ENCODE results near the gene RBP3. TPM values are rescaled to one million over a fixed set of nuclear protein-coding genes. Genes with fewer than 3 reads are reported as not detected.

The RBP3 gene
- total RNA-seq, 1 experiment from 2014 or later: not detected

GRCh38 chr10:47340608-47341170 lies 7.5 kb upstream of the RBP3 start:
- H3K27ac Mint-ChIP-seq: no peak overlapping the region
- peaks cover 14 to 15% of the 10 kb centered on the region in 2 experiments for H3K4me1 Mint-ChIP-seq
- Histone ChIP-seq H2AK5ac (ENCODE audit: insufficient read length, low read length) (no peak overlapping the region), H3K9ac (ENCODE audit: extremely low read depth, insufficient read length, low read length) (no peak overlapping the region), H3K14ac (ENCODE audit: insufficient read depth, low read length) (no peak overlapping the region), H2BK15ac (ENCODE audit: low read depth, low read length) (no peak overlapping the region), H3K9me3 (ENCODE audit: control insufficient read depth, low read depth, low read length) (no peaks in the 10 kb centered on the region), H3K27ac (ENCODE audit: insufficient read length, low read depth, low read length) (no peak overlapping the region), H3K4me2 (ENCODE audit: insufficient read depth, insufficient read length, low read length) (no peak overlapping the region), H3K56ac (ENCODE audit: insufficient read length, low read depth, low read length) (no peak overlapping the region), H3K18ac (ENCODE audit: insufficient read length, low read depth, low read length) (no peak overlapping the region), H3K4ac (ENCODE audit: low read depth, low read length) (no peak overlapping the region), H3K79me1 (ENCODE audit: insufficient read depth, low read depth, low read length, poor library complexity, severe bottlenecking) (no peaks in the 10 kb centered on the region), H2BK12ac (ENCODE audit: insufficient read length, low read depth, low read length) (no peak overlapping the region), H2BK20ac (ENCODE audit: low read depth, low read length, poor library complexity, severe bottlenecking) (no peak overlapping the region), H4K8ac (replicated peaks; ENCODE audit: insufficient read length, low read depth, low read length) (no peak overlapping the region), H4K91ac (ENCODE audit: insufficient read length, low read depth, low read length) (no peak overlapping the region), H3K23me2 (ENCODE audit: insufficient read length, low read depth, low read length, poor library complexity, severe bottlenecking) (no peaks in the 10 kb centered on the region), H4K5ac (ENCODE audit: insufficient read length, low read depth, low read length) (no peak overlapping the region), H3K27me3 (ENCODE audit: insufficient read depth, low read length) (no peaks in the 10 kb centered on the region), H3T11ph (ENCODE audit: low read length) (no peak overlapping the region), H3K79me2 (ENCODE audit: insufficient read depth, low read length) (no peaks in the 10 kb centered on the region), H4K20me1 (ENCODE audit: control insufficient read depth, insufficient read depth, insufficient read length) (no peaks in the 10 kb centered on the region), H3K23ac (ENCODE audit: insufficient read length, low read depth, low read length) (no peak overlapping the region), H2BK5ac (ENCODE audit: insufficient read length, low read length) (no peak overlapping the region), H3K4me1 (ENCODE audit: insufficient read depth, low read length) (no peaks in the 10 kb centered on the region; the same call in 1 of the 2 replicates), H2BK120ac (ENCODE audit: low read depth, low read length, poor library complexity, severe bottlenecking) (no peak overlapping the region), H2AFZ (ENCODE audit: low read length) (no peak overlapping the region)
- no peaks in the 10 kb centered on the region for H3K9me3 Mint-ChIP-seq
- no peak overlapping the region for H3K4me3 Mint-ChIP-seq
- WGBS (ENCODE audit: extremely low coverage, insufficient read length, low lambda C conversion rate): no CpG with 5 or more reads among the region's 5 CpGs
- H3K36me3 Mint-ChIP-seq (ENCODE audit: insufficient read depth in 1 of 3, low read depth in 3 of 3): no peaks in the 10 kb centered on the region
- no peaks in the 10 kb centered on the region for H3K27me3 Mint-ChIP-seq (ENCODE audit: low read depth)
- peak; percentile 98 for TF ChIP-seq CTCF (conservative IDR thresholded peaks at IDR 0.05)
- peak; percentile 76 for DNase-seq
